ENCODE measurements around the gene ESRRG.

DNA sequence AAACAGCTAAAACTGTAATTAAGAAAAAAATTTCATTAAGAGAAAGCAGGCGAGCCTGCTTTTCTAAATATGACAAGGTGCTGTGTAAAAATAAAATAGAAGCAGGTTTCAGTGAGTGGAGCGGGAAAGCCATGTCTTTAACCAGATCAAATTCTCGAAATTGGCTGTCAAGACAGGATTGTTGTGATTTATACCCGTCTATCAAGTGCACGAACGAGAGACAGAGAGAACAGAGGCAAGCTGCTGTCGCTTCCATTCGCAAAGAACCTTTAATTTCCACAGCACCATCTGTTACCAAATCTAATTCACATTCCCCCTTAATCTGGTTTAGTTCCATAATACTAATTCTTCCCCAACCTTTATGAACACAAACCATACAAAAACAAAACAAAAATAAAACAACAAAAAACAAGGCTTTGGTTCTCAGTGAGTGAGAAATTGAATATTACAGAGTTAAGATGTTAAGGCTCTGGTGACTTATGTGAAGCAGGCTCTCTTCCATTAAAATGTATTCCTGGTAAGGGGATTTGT, 35.0 kb downstream of the ESRRG start:
- TF ChIP-seq POLR2AphosphoS5 (IDR thresholded peaks at IDR 0.05; ENCODE audit: borderline replicate concordance, low read depth, low read length) (no peak), EZH2 (IDR thresholded peaks at IDR 0.05) (no peak)
